ENCODE measurements around the gene LGALS13.

The LGALS13 gene

GRCh38 chr19:39655613-39656012, 53.3 kb downstream of the LGALS13 start, which contains the start of gene LGALS16:
Gene LGALS16 (plus strand): TSS chr19:39655913. CDS start chr19:39655962, 49 bp downstream.
- H3K36me3 ChIP-seq, result no peaks in the 10 kb centered on the region
- no peak within 1 kb of the TSS for H3K27ac ChIP-seq
- no peak for TF ChIP-seq Cebpa-rat (IDR thresholded peaks at IDR 0.05)
- no peaks in the 10 kb centered on the region for H3K4me1 ChIP-seq
- H3K27me3 ChIP-seq, result no peaks in the 10 kb centered on the region
- no peak within 1 kb of the TSS for H3K4me3 ChIP-seq
- H3K9me3 ChIP-seq, result no peaks in the 10 kb centered on the region
- H4K20me1 ChIP-seq, result no peaks in the 10 kb centered on the region
- no peak within 1 kb of the TSS for H3K4me2 ChIP-seq
- no peak within 1 kb of the TSS for H3K9ac ChIP-seq

All from BLaER1 (cell line).